Sciatic nerve (tissue), 2 donors: ENCODE measurements around the gene ZBTB26. TPM values are rescaled to one million over a fixed set of nuclear protein-coding genes. Genes with fewer than 3 reads are reported as not detected.

ENCODE experiments used
- ATAC-seq: fragments of 200-7000 bp; cut with Tn5 transposase; one replicate; pipeline ENCODE4 v1.9.1; 2020; ENCODE audit warnings: mild to moderate bottlenecking, moderate library complexity
- DNase-seq: peaks from one replicate; pipeline ENCODE4 v3.0.0-alpha.2; 2020; ENCODE audit warnings: low spot score
- intact Hi-C: fragments of 100-400 bp; cut with DNase I; formaldehyde crosslinking; loops from one replicate; pipeline ENCODE4 v1.14.2; 2022
- total RNA-seq: library from RNA; stranded (reverse); fragmentation: NEBNext Ultra II Directional; extraction: Animal tissue kit (Norgen Biotek cat#: 25700); gene quantifications from one replicate; pipeline ENCODE4 v1.2.1, GENCODE V29; 2021
- donor health status: DM: no; HTN: no; CAD: no.
- donor health status: DM: no; HTN: no; CAD: no.

ZBTB26 gene, protein sequence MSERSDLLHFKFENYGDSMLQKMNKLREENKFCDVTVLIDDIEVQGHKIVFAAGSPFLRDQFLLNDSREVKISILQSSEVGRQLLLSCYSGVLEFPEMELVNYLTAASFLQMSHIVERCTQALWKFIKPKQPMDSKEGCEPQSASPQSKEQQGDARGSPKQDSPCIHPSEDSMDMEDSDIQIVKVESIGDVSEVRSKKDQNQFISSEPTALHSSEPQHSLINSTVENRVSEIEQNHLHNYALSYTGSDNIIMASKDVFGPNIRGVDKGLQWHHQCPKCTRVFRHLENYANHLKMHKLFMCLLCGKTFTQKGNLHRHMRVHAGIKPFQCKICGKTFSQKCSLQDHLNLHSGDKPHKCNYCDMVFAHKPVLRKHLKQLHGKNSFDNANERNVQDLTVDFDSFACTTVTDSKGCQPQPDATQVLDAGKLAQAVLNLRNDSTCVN
- total RNA-seq, result 10.0 TPM

DNA sequence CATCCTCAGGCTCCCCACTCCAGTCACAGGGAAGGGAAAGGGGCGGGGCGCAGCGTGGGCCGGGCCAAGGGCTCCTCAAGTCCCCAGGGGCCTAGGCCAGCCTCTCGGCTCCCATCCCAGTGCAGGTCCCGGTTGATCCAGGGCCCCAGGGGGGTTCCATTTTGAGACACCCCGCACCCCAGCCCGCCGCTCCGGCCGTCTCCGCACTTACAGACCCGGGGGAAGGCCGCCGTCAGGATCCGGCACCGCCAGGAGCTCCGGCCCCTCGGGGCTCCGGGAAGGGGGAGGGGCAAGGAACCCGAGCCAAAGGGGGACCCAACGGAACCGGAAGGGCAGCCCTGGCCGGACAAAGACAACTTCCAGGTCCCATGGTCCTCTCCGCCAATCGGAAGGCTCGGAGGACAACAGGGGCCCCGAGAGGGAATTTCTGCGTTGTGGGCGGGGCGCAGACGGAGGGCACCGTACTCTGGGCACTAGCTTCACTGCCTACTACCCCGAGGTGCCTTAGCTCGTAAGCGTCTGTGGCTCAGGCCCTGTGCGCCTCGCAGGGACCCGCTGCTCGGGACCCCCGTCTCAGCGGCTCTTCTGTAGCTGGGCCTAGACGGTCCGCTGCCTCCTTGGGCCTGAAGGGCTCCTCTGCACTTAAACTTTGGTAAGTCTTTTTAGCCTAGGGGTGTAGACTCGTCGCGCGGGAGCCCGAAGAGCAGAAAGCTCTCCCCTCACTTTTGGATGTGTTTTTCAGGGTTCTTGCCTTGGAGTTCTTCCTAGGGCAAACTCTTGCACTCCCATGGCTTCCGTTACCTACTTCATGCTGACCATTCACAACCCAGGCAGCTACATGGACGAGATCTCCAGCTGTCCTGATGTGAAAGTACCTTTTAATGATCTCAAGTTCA lies at the start of gene ZBTB26:
Gene ZBTB26, minus strand, starts transcription at position 287 of the 896 bp plus-strand sequence. CDS start 11,578 bp downstream, outside the sequence.
- peak; percentile 96 for DNase-seq
- intact Hi-C loops, result no loop called here
- peak; percentile 99 for ATAC-seq

DNA sequence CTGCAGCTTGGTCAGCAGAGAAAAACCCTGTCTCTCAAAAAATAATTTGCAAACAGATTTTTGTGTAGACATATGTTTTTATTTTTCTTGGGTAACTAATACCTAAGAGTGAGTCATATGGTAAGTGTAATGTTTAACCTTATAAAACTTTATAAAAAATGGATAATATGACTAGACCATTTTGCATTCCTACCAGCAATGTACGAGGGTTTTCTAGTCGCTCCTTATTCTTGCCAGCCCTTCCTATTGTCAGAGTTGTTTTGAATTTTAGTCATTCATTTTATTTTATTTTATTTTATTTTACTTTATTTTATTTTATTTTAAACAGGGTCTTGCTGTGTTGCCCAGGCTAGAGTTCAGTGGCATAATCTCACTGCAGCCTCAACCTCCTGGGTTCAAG lies 47.3 kb upstream of the ZBTB26 start:
- intact Hi-C loops, result no loop called here
- no peak for ATAC-seq
- DNase-seq, result no peak

DNA sequence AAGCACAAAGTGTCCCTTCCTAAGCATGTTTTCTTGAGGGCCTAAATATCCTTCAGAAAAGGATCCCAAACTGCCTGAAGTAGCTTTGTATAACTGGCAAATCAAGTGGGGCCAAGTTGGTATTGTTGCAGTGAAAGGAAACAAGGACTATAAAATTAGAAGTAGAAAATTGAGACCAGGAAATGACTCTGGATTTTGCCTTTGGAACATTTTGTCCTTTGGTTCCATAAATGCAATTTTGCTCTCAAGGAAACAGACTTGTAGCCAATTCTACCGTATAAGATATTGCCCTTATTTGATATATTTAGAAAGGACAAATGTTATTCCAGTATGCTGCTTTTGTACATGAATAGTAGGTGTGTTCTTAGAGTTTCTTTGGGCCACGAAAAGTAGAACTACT lies 43.9 kb upstream of the ZBTB26 start:
- intact Hi-C loops, result no loop called here
- ATAC-seq (no peak), DNase-seq (no peak)

DNA sequence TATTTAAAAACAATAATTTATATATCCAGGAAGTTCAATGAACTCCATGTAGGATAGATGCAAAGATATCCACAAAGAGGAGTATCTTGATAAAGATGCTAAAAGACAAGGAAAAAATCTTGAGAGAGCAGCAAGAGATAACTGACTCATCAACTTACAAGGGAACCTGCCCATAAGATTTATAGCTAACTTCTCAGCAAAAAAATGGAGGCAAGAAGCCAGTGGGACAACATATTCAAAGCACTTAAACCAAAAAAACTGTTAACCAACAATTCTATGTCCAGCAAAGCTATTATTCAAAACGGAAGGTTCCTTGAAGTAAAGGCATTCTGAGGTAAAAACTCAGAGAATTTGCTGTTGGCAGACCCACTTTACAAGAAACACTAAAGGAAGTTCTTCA lies 29.8 kb upstream of the ZBTB26 start:
- DNase-seq (no peak), ATAC-seq (no peak)
- intact Hi-C loops, result no loop called here

DNA sequence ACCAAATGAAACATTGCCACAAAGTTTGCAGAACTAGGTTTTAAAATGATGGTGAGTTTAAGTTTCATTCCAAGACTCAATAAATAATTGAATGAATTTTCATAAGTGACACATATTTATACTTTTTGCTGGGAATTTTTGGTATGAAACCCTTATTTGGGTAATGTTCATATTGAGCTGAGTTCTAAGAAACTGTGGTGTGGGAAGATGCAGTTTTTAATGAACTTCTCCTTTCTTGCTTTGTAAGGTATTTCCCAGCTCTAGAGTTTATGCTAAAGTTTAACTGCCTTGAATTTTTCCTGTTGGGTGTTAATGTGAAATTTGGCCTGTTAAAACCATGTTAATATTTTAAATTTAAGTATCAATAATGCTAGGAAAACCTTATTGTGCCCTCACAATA lies 24.6 kb upstream of the ZBTB26 start:
- ATAC-seq (no peak), DNase-seq (no peak)
- intact Hi-C loops, result no loop called here

DNA sequence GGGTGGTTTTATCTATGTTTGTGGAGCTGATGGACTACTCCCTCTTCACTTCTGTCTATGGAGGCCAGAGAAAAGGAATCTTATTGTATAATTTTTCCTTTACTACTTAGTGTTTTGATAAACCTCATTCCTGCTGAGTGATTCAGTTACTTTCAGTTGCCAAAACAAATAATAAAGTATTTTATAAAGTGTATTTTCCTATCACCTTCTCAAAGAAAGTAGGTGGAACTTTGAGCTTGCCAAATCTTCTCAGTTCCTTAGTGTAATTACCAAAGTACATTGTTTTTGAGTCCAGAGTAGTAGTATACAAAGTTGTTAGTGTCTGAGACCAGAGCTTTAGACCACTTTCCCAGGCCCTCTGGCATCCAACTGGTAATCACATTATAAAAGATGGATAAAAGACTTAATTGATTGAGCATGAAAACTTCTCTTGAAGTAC lies 23.0 kb upstream of the ZBTB26 start:
- no peak for DNase-seq
- ATAC-seq, result no peak
- intact Hi-C loops, result no loop called here

DNA sequence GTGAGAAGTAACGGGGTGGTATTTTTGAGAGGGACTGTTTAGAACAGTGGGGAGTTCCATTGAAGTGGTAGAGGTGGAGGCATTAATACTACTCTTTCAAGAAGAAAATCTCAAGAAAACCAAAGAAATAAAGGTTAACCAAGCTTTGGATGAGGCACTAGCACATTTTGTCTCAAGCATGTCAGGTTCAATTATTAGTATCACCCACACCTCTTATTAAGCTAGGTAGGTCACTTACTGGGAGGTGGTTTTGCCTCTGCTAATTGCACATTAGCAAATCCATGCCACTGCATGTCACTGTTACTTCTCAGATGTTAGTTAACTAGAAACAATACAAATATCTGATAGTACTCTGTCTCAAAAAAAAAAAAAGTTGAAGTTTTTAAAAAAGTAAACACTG lies 19.7 kb upstream of the ZBTB26 start:
- ATAC-seq (no peak), DNase-seq (no peak)
- intact Hi-C loops, result no loop called here

DNA sequence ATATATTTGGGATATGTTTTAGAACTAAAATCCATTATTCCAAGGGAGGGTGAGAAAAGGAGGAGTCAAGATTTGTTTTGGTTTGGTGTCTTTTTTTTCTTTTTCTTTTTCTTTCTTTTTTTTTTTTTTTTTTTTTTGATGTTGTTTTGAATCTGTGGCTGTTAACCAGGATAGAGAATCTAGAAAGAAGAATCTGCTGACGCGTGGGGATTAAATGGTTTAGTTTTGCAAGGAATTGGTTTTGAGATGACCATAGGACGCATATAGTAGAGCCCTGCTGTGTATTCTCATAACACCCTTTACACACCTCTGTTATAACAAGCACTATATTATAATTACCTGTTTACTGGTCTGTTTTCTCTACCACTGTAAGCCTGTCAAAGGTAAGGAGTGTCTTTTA lies 19.0 kb upstream of the ZBTB26 start:
- intact Hi-C loops, result no loop called here
- ATAC-seq (no peak), DNase-seq (no peak)

DNA sequence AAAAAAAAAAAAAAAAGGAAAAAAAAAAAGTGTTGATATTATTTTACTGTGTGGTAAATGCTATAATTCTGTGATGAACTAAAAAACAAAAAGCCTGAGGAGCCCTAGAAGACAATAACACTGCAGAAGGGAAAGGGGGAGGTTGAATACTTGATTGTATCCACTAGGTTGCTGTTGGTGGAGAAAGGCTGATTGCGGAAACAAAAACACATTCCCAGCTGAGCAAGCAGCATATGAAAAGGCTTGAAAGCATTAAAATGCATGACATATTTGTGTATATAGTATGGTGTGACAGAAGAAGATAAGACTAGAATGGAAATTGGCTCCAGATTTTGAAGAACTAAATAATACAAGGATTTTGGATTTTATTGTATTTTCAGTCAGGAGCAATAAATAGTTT lies 18.4 kb upstream of the ZBTB26 start:
- ATAC-seq (no peak), DNase-seq (no peak)
- intact Hi-C loops, result no loop called here

DNA sequence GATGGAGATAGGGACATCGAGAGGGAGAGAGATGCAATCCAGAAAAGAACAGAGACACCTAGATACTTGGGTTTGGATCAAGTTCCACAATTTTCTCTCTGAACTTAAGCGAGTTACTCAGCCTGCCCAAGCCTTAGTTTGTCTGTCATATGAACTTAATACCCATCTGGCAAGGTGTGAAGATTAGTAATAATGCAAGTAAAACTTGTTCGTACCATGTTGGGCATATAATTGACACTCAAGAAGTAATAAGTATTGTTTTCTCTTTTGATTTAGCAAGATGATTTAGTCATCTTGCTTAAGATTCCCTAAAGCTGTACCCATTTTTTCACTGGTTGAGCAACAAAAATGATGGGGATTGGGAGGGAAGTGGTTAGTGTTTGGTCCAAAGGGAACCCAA lies 17.0 kb upstream of the ZBTB26 start:
- no peak for ATAC-seq
- intact Hi-C loops, result no loop called here
- DNase-seq, result no peak

DNA sequence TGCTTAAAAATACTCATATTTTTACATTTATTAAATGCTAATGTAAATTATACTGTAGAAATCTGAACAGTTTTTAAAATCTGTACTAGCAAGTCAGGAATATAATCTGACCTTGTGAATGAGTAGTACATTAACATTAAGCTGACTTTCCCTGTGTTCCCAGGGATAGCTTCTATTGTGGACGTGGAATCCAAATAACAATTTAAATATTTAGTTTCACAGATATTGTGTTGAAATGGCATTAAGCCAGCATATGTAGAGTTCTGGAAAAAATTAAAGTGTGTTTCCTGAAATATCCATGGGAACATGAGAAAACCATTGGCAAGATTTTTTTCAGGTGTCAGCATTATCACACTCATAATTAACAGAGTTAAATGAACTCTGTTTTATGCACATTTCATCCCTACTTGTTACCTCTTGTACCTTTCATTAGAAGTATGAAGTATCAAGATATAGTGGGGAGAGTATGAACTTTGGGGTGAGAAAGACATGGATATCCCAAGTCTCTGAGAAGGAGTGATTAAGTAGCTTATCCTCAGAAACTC lies 15.2 kb upstream of the ZBTB26 start:
- ATAC-seq (no peak), DNase-seq (no peak)
- intact Hi-C loops, result no loop called here

DNA sequence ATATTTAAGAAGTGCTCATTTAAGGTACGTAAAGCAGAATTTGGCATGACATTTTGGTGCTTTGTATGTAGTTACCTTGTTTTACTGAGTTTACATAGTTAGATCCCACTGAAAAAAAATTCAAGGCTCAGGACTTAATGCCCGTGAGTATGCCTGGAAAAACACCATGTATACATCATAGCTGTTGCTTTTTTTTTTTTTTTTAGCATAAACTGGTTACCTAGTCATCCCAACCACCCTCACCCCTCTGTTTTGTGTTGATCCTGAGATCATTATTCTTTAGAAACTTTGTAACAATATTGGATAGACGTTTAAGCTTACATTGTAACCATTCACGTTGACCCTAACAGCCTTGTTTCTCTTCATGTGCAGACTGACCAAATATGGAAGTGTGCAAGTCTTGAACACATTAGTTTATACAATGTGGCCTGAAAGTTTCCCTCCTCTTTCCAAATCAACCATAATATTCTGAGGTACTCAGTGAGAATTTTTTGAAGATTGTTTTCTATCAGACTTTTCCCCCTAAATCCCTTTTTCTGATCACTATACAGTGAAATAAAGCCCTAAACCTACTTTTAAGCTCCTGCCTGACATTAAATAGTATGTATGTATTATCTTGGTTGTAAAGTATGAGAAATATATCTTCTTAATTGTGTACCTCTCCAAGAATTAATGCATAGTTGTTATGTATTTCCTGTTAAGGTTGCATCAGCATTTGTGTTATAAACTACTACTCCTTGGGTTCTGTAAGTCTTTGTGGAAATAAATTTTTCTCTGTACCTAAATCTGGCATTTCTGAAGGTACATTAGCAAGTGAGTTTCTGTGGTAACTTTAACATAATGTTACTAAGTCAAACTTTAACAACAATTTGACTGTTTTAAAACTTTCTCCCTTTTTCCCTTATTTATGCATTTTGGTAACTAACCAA lies 13.9 kb upstream of the ZBTB26 start:
- intact Hi-C loops, result no loop called here
- no peak for ATAC-seq

DNA sequence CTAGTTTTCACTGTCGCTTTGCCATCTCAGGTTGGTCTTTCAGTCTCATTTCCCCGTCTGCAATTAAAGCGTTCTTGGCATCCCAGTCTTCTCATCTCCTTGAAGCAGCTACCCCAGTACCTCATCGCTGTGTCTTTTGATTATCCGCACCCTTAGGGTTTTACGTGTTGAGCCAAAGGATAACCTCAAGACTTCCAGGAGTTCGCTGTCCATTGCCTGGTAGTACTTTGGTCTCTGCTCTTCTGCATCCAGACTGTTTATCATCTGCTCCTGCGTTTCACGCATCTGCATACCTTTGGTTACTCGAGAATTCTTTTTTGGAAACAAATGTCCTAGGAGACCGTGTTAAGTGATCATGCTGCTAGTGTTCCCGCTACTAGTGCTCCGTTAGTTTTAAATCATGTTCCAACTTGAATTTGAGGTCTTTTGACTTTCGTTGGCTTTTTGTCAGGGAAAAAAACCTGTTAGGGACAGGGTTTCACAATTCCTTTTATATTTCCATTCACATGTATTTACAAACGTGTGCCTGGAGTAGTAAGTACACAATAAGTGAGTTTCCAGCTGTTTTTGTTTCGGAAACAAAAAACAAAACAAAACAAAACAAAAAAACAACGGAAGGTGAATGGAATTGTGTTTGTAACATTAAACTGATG lies 10.4 kb upstream of the ZBTB26 start:
- ATAC-seq (peak; percentile 10), DNase-seq (no peak)
- intact Hi-C loops, result no loop called here

More for the DNA sequence above, 13.9 kb upstream of the ZBTB26 start:
- DNase-seq, result no peak

DNA sequence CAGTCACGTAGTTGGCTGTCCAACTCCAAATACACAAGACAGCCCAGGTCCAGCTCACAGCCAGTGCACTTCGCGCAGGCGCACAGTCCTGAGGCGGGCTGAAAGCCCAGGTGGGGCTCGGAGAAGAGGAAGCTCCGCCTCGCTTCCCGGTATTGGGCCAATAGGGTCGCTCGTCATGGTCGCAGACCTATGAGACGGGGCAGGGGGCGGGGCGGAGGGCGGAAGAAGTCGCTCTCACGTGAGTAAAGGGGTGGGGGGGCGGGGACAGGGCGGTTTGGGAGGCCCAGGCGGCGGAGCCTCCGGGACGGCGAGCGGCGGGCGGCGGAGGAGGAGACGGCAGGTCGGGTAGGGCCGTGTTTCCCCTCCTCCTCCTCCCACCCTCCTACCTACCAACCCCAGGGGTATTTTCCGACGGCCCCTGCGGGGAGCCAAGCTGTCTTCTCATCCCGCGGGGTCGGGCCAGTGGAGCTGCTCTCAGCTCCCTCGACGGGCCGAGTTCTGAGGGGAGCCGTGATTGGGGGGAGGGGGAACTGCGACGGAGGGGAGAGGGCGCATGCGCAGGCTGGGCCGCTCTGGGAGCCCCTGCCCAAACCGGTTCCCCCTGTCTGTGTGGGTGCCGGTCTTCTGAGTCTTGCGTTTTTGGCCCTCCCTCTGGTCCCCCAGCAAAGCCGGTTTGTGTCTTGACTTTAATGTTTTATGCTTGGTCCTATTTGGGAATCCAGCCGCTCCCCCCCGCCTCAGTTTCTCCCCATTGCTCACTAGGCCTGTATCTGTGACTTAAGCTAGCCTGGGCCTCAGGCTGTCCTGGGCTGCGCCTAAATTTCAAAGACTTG lies 9.7 kb upstream of the ZBTB26 start, which contains the start of gene RABGAP1:
Gene RABGAP1, plus strand, starts transcription at position 272 of the 833 bp plus-strand sequence. CDS start 16,040 bp downstream, outside the sequence.
- DNase-seq, result peak; percentile 100
- peak; percentile 99 for ATAC-seq
- intact Hi-C loops, result no loop called here

DNA sequence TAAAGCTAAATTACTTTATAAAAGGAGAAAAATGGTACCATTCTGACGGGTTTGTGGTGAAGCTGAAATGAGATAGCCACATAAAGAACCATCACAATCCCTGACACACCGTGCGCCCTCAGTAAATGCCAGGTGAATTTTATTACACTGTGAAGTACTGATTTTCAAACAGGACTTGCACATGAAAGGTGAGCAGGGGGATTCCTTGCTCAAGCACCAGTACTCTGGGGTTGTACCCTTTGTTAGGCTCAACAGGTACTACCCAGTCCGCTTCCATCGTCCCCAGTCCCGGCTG lies 9.1 kb upstream of the ZBTB26 start:
- intact Hi-C loops, result no loop called here
- DNase-seq (no peak), ATAC-seq (no peak)

DNA sequence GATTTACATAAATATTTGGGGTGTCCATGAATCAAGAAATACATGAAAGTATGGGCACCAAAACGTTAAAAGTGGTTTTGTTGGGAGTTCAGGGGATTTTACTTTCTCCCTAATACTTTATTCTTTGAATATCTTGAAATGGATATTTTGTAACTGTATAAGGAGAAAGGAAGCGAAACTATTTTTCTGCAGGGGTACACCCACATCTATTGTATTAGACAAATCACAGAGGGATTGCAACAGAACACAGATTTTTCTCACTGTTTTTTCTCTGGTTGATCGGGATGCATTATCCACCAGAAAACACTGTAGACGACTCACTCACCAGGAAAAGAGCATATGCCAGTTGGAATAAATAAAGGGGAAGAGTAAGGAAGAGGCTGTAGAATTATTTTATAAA lies 8.3 kb upstream of the ZBTB26 start:
- DNase-seq (no peak), ATAC-seq (no peak)
- intact Hi-C loops, result no loop called here

DNA sequence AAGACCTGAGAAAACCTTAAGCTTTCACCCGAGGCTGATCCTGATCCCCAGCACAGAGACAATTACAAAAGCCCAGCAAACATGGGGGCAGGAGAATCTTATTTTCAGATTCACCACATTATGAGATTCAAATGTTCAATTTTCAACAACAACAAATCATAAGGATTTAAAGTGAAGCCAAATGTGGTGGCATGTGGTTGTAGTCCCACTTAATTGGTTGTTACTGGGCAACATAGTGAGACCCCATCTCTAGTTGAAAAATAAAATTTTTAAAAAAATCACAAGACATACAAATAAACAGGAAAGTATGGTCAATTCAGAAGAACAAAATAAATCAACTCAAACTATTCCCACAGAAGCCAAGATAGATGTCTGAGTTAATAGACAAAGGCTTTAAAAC lies 5.6 kb upstream of the ZBTB26 start:
- DNase-seq (no peak), ATAC-seq (no peak)
- intact Hi-C loops, result no loop called here

DNA sequence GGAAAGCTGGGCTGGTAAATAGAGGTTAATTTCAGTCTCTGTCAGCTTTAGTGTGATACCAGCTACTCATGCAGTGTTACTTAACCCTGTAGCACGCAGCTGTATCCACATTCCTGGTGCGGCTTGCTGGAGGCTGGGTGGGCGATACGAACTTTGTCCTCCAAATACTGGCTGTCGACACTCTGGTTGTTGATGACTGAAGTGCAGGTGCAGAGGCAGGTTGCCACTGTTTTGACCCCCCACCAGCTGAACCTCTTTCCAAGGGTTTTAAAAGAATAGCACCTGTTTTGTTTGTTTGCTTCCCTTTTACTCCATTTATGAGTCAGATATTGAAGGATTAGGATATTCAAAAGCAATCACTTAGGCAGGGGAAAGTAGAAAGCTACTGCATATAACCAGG lies 5.2 kb upstream of the ZBTB26 start:
- ATAC-seq, result no peak
- intact Hi-C loops, result no loop called here

More for the DNA sequence above, 5.2 kb upstream of the ZBTB26 start:
- no peak for DNase-seq
